Measurements from ENCODE around the gene ELMOD3.

Gene ELMOD3

DNA sequence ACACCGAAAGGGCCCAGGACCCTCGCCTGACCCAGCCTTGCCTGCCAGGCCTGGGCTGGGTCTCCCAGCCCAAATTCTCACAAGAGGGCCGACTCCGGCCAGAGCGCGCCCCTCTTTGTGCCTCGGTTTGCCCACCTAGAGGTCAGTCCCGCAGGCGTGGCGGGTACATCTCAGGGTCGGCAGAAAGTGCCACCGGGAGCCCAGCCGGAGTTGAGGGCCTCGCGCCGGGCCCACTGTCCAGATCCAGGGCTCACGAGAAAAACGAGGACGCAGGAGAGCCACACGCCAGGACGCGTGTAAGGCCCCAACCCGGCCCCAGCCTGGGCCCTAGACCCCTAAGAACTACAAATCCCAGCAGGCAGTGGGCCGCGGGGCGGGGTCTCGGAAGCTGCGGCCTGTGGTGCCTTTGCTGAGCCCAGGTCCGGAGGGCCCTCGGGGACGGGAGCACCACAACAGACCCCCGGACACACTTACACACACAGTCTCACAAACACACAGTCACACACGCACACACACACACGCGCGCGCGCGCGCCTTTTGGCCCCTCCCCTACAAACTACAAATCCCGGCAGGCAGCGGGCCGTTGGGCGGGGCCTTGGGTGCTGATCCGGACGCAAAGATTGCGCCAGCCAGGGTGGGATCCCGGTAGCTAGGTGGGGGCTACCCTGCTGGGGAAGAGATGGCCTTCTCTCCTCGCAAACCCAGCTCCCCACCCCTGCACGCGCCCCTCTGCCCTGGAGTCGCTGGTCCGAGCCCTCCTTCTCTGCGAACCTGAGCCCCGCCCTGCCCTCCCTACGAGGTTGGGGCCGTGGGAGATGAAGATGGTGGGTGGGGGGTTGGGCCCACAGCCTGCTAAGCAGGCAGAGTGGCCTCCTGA, 63.8 kb downstream of the ELMOD3 start, which contains the start of gene SH2D6 (continued):
- no peak for TF ChIP-seq ZBTB6 (tag by site-specific recombination; IDR thresholded peaks at IDR 0.05)
- TF ChIP-seq, protein P1, sequence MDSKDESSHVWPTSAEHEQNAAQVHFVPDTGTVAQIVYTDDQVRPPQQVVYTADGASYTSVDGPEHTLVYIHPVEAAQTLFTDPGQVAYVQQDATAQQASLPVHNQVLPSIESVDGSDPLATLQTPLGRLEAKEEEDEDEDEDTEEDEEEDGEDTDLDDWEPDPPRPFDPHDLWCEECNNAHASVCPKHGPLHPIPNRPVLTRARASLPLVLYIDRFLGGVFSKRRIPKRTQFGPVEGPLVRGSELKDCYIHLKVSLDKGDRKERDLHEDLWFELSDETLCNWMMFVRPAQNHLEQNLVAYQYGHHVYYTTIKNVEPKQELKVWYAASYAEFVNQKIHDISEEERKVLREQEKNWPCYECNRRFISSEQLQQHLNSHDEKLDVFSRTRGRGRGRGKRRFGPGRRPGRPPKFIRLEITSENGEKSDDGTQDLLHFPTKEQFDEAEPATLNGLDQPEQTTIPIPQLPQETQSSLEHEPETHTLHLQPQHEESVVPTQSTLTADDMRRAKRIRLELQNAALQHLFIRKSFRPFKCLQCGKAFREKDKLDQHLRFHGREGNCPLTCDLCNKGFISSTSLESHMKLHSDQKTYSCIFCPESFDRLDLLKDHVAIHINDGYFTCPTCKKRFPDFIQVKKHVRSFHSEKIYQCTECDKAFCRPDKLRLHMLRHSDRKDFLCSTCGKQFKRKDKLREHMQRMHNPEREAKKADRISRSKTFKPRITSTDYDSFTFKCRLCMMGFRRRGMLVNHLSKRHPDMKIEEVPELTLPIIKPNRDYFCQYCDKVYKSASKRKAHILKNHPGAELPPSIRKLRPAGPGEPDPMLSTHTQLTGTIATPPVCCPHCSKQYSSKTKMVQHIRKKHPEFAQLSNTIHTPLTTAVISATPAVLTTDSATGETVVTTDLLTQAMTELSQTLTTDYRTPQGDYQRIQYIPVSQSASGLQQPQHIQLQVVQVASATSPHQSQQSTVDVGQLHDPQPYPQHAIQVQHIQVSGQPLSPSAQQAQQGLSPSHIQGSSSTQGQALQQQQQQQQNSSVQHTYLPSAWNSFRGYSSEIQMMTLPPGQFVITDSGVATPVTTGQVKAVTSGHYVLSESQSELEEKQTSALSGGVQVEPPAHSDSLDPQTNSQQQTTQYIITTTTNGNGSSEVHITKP (tag by site-specific recombination; IDR thresholded peaks at IDR 0.05) = peak; percentile 89
- TF ChIP-seq KLF8 (tag by site-specific recombination; IDR thresholded peaks at IDR 0.05) = peak; percentile 96
- peak; percentile 60; the same call in 1 of the 2 replicates for TF ChIP-seq ZEB2 (tag by site-specific recombination; IDR thresholded peaks at IDR 0.05)
- 0 out of 2 replicates have a peak, but pooled peaks have one; percentile 16 for TF ChIP-seq ZNF423 (tag by site-specific recombination; IDR thresholded peaks at IDR 0.05)
- peak; percentile 84 for TF ChIP-seq ZBTB17 (tag by site-specific recombination; IDR thresholded peaks at IDR 0.05)
- no peak for TF ChIP-seq TCF7L2 (IDR thresholded peaks at IDR 0.05; ENCODE audit: borderline replicate concordance, low read depth, low read length)
- peak; percentile 99 for TF ChIP-seq SP3 (tag by site-specific recombination; IDR thresholded peaks at IDR 0.05)
- TF ChIP-seq, protein P2, sequence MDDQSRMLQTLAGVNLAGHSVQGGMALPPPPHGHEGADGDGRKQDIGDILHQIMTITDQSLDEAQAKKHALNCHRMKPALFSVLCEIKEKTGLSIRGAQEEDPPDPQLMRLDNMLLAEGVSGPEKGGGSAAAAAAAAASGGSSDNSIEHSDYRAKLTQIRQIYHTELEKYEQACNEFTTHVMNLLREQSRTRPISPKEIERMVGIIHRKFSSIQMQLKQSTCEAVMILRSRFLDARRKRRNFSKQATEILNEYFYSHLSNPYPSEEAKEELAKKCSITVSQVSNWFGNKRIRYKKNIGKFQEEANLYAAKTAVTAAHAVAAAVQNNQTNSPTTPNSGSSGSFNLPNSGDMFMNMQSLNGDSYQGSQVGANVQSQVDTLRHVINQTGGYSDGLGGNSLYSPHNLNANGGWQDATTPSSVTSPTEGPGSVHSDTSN (CRISPR knock-in tag; IDR thresholded peaks at IDR 0.05) = peak; percentile 39; the same call in 1 of the 2 replicates
- TF ChIP-seq, protein P3, sequence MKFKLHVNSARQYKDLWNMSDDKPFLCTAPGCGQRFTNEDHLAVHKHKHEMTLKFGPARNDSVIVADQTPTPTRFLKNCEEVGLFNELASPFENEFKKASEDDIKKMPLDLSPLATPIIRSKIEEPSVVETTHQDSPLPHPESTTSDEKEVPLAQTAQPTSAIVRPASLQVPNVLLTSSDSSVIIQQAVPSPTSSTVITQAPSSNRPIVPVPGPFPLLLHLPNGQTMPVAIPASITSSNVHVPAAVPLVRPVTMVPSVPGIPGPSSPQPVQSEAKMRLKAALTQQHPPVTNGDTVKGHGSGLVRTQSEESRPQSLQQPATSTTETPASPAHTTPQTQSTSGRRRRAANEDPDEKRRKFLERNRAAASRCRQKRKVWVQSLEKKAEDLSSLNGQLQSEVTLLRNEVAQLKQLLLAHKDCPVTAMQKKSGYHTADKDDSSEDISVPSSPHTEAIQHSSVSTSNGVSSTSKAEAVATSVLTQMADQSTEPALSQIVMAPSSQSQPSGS (tag by site-specific recombination; IDR thresholded peaks at IDR 0.05; ENCODE audit: low read depth) = no peak
- TF ChIP-seq MZF1 (tag by site-specific recombination; IDR thresholded peaks at IDR 0.05; ENCODE audit: borderline replicate concordance) = no peak
- TF ChIP-seq ZSCAN30 (tag by site-specific recombination; IDR thresholded peaks at IDR 0.05) = peak; percentile 14; the same call in 1 of the 2 replicates
- TF ChIP-seq, protein P4, sequence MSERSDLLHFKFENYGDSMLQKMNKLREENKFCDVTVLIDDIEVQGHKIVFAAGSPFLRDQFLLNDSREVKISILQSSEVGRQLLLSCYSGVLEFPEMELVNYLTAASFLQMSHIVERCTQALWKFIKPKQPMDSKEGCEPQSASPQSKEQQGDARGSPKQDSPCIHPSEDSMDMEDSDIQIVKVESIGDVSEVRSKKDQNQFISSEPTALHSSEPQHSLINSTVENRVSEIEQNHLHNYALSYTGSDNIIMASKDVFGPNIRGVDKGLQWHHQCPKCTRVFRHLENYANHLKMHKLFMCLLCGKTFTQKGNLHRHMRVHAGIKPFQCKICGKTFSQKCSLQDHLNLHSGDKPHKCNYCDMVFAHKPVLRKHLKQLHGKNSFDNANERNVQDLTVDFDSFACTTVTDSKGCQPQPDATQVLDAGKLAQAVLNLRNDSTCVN (tag by site-specific recombination; optimal IDR thresholded peaks at IDR 0.05) = peak; percentile 87
- peak; percentile 22; the same call in 1 of the 2 replicates for TF ChIP-seq OSR2 (tag by site-specific recombination; IDR thresholded peaks at IDR 0.05)
- peak; percentile 53; the same call in 1 of the 2 replicates for TF ChIP-seq EGR2 (tag by site-specific recombination; IDR thresholded peaks at IDR 0.05; ENCODE audit: low read depth)
- peak; percentile 83; the same call in 1 of the 2 replicates for TF ChIP-seq ZSCAN5A (tag by site-specific recombination; IDR thresholded peaks at IDR 0.05)
- no peak for TF ChIP-seq ZNF341 (tag by site-specific recombination; IDR thresholded peaks at IDR 0.05; ENCODE audit: low read depth)
- TF ChIP-seq ZBTB8A (tag by site-specific recombination; IDR thresholded peaks at IDR 0.05) = peak; percentile 59; the same call in 1 of the 2 replicates
- TF ChIP-seq ZNF654 (tag by site-specific recombination; IDR thresholded peaks at IDR 0.05; ENCODE audit: low read depth) = no peak
- TF ChIP-seq, protein P5, sequence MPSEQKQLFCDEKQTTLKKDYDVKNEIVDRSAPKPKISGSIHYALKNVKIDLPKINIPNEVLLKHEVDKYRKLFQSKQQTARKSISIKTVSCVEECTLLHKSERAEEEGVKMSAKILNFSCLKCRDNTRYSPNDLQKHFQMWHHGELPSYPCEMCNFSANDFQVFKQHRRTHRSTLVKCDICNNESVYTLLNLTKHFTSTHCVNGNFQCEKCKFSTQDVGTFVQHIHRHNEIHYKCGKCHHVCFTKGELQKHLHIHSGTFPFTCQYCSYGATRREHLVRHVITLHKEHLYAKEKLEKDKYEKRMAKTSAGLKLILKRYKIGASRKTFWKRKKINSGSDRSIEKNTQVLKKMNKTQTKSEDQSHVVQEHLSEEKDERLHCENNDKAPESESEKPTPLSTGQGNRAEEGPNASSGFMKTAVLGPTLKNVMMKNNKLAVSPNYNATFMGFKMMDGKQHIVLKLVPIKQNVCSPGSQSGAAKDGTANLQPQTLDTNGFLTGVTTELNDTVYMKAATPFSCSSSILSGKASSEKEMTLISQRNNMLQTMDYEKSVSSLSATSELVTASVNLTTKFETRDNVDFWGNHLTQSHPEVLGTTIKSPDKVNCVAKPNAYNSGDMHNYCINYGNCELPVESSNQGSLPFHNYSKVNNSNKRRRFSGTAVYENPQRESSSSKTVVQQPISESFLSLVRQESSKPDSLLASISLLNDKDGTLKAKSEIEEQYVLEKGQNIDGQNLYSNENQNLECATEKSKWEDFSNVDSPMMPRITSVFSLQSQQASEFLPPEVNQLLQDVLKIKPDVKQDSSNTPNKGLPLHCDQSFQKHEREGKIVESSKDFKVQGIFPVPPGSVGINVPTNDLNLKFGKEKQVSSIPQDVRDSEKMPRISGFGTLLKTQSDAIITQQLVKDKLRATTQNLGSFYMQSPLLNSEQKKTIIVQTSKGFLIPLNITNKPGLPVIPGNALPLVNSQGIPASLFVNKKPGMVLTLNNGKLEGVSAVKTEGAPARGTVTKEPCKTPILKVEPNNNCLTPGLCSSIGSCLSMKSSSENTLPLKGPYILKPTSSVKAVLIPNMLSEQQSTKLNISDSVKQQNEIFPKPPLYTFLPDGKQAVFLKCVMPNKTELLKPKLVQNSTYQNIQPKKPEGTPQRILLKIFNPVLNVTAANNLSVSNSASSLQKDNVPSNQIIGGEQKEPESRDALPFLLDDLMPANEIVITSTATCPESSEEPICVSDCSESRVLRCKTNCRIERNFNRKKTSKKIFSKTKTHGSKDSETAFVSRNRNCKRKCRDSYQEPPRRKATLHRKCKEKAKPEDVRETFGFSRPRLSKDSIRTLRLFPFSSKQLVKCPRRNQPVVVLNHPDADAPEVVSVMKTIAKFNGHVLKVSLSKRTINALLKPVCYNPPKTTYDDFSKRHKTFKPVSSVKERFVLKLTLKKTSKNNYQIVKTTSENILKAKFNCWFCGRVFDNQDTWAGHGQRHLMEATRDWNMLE (tag by site-specific recombination; conservative IDR thresholded peaks at IDR 0.05; ENCODE audit: low read depth) = no peak
- TF ChIP-seq SP2 (tag by site-specific recombination; IDR thresholded peaks at IDR 0.05) = peak; percentile 57
- TF ChIP-seq ZNF16 (tag by site-specific recombination; IDR thresholded peaks at IDR 0.05; ENCODE audit: low read depth) = no peak

Measured in HEK293 (cell line).